ENCODE data around the gene SH3RF2. TPM values are rescaled to one million over a fixed set of nuclear protein-coding genes. Genes with fewer than 3 reads are reported as not detected.

Gene SH3RF2
- total and polyA plus RNA-seq, 2 of the 13 experiments (the other 11 are each of a cell fraction or from before 2014, with no cell fraction given), result 2.6 to 3.7 TPM

- Histone ChIP-seq H3K27ac (ENCODE audit: extremely low read length, insufficient read depth, low read length) (no peak overlapping the region), H3K4me2 (ENCODE audit: low read depth, low read length) (no peak overlapping the region), H4K20me1 (ENCODE audit: insufficient read depth, low read length) (no peaks in the 10 kb centered on the region), H3K4me3 (replicated peaks in 1 of 3; ENCODE audit: insufficient read depth in 1 of 3, low read depth in 2 of 3, low read length in 3 of 3) (no peak overlapping the region), H3K4me1 (ENCODE audit: insufficient read depth, low read length) (peaks cover 9% of the 10 kb centered on the region), H3K9me3 (ENCODE audit: low read length) (no peaks in the 10 kb centered on the region), H2AFZ (ENCODE audit: low read length) (no peak overlapping the region), H3K36me3 (replicated peaks in 1 of 2; ENCODE audit: control insufficient read depth in 1 of 2, insufficient read depth in 2 of 2, low read length in 2 of 2) (no peaks in the 10 kb centered on the region), H3K9ac (ENCODE audit: insufficient read depth, low read depth, low read length) (no peak overlapping the region), H3K27me3 (ENCODE audit: control insufficient read depth in 1 of 2, insufficient read depth in 2 of 2, low read length in 2 of 2) (no peaks in the 10 kb centered on the region), H3K79me2 (ENCODE audit: insufficient read depth, low read length) (no peaks in the 10 kb centered on the region)
- TF ChIP-seq ZBTB33 (CRISPR knock-in tag; IDR thresholded peaks at IDR 0.05) (no peak), NCOA5 (CRISPR knock-in tag; IDR thresholded peaks at IDR 0.05) (no peak), ZSCAN31 (CRISPR knock-in tag; IDR thresholded peaks at IDR 0.05; ENCODE audit: low read depth) (no peak), KLF6 (CRISPR knock-in tag; IDR thresholded peaks at IDR 0.05) (no peak), ZNF646 (CRISPR knock-in tag; IDR thresholded peaks at IDR 0.05) (no peak), CBX1 (IDR thresholded peaks at IDR 0.05; ENCODE audit: low read depth) (no peak), ZSCAN22 (CRISPR knock-in tag; IDR thresholded peaks at IDR 0.05) (no peak), ZNF572 (CRISPR knock-in tag; IDR thresholded peaks at IDR 0.05) (no peak), IKZF1 (IDR thresholded peaks at IDR 0.05) (no peak), MNT (IDR thresholded peaks at IDR 0.05) (no peak), KAT8 (CRISPR knock-in tag; IDR thresholded peaks at IDR 0.05) (no peak), AHR (CRISPR knock-in tag; IDR thresholded peaks at IDR 0.05) (no peak), ZBTB37 (CRISPR knock-in tag; IDR thresholded peaks at IDR 0.05) (no peak), AGO1 (IDR thresholded peaks at IDR 0.05; ENCODE audit: low read depth, low read length, poor library complexity, severe bottlenecking) (no peak)
- no TSS peak for BruUV-seq (replicated peaks)
- no peak for ATAC-seq
- CTCF ChIA-PET (ENCODE audit: low intra/inter-chr PET ratio, low total read pairs), result no interaction called here
- 42% methylated on average over 2 of the region's 2 CpGs for WGBS (ENCODE audit: low lambda C conversion rate)
- POLR2A ChIA-PET, result no interaction called here
- intact Hi-C loops (cut with micrococcal nuclease; ENCODE audit: unreplicated experiment), result no loop called here
- no peak for FAIRE-seq
- in situ Hi-C loops (cut with HindIII; ENCODE audit: extremely low pct_ligation_motif_present, low pct_unique_long_range_greater_than_20kb), result no loop called here
- DNase-seq (ENCODE audit: low spot score), result no peak
These were observed 142.2 kb downstream of the SH3RF2 start for GRCh38 chr5:146078566-146078965.
